Colonic mucosa (tissue), 4 donors: ENCODE results near the gene GNB1. TPM values are rescaled to one million over a fixed set of nuclear protein-coding genes. Genes with fewer than 3 reads are reported as not detected.

Experiments
- DNase-seq: peaks from one replicate; pipeline ENCODE4 v3.0.0-alpha.2; 2020
- H3K27ac ChIP-seq: fragments of 200-600 bp; one replicate; pipeline ENCODE4 v1.8.0; 2021
- H3K27me3 ChIP-seq: fragments of 200-600 bp; one replicate; pipeline ENCODE4 v1.8.0; 2021
- H3K36me3 ChIP-seq: fragments of 200-600 bp; one replicate; pipeline ENCODE4 v1.8.0; 2021
- H3K4me1 ChIP-seq: fragments of 200-600 bp; one replicate; pipeline ENCODE4 v1.8.0; 2021; ENCODE audit warnings: mild to moderate bottlenecking
- H3K4me3 ChIP-seq: fragments of 200-600 bp; one replicate; pipeline ENCODE4 v1.8.0; 2021
- H3K9ac ChIP-seq, 2 donors: one replicate each; pipeline ENCODE4 v1.7.0; 2013; ENCODE audit warnings: control low read depth in 2 of 2, low read depth in 2 of 2, low read length in 2 of 2
- H3K9me3 ChIP-seq: fragments of 200-600 bp; one replicate; pipeline ENCODE4 v1.8.0; 2021
- intact Hi-C: fragments of 100-400 bp; cut with DNase I; formaldehyde crosslinking; loops from one replicate; pipeline ENCODE4 v1.14.1; 2022
- total RNA-seq, 2 donors: library from RNA; stranded (reverse); fragmentation: NEBNext Ultra II Directional in 1 of 2; extraction: Animal tissue kit (Norgen Biotek cat#: 25700) in 1 of 2; gene quantifications; one replicate each; pipeline ENCODE4 v1.2.1, GENCODE V29; 2021
- TF ChIP-seq, protein P1 (sequence below): fragments of 200-600 bp; IDR thresholded peaks from one replicate; pipeline ENCODE4 v1.8.0; 2022; ENCODE audit warnings: antibody characterized with exemption, mild to moderate bottlenecking
- donor health status: healthy.
- donor health status: DM: no; HTN: no; CAD: no.
- donor health status: DM: no; HTN: no; CAD: no.

The GNB1 gene
- total RNA-seq, 2 donors from 2014 or later: 281 to 367 TPM

DNA sequence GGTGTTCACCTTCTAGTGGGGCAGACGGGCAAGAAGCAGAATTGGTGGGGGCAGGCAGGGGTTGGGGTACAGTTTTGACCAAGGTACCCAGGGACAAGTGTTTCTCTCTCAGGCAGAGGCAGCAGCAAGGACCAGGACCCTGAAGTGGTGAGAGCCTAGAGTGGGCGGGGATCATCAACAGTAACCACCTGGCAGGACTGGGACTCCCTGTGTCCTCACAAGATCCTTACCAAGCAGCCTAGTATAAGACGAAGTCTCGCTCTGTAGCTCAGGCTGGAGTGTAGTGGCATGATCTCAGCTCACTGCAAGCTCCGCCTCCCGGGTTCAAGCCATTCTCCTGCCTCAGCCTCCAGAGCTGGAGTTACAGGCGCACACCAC lies 109.4 kb downstream of the GNB1 start:
- H3K27ac ChIP-seq: peak overlapping the region; percentile 94
- intact Hi-C loops: no loop called here
- H3K4me3 ChIP-seq: no peak overlapping the region
- TF ChIP-seq, protein P1, sequence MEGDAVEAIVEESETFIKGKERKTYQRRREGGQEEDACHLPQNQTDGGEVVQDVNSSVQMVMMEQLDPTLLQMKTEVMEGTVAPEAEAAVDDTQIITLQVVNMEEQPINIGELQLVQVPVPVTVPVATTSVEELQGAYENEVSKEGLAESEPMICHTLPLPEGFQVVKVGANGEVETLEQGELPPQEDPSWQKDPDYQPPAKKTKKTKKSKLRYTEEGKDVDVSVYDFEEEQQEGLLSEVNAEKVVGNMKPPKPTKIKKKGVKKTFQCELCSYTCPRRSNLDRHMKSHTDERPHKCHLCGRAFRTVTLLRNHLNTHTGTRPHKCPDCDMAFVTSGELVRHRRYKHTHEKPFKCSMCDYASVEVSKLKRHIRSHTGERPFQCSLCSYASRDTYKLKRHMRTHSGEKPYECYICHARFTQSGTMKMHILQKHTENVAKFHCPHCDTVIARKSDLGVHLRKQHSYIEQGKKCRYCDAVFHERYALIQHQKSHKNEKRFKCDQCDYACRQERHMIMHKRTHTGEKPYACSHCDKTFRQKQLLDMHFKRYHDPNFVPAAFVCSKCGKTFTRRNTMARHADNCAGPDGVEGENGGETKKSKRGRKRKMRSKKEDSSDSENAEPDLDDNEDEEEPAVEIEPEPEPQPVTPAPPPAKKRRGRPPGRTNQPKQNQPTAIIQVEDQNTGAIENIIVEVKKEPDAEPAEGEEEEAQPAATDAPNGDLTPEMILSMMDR: no peak
- no peaks in the 10 kb centered on the region for H3K9me3 ChIP-seq
- no peaks in the 10 kb centered on the region for H3K36me3 ChIP-seq
- no peaks in the 10 kb centered on the region for H3K27me3 ChIP-seq
- H3K9ac ChIP-seq: peak overlapping the region; percentile 75 to 94
- no peak for DNase-seq
- peaks cover 44% of the 10 kb centered on the region for H3K4me1 ChIP-seq

DNA sequence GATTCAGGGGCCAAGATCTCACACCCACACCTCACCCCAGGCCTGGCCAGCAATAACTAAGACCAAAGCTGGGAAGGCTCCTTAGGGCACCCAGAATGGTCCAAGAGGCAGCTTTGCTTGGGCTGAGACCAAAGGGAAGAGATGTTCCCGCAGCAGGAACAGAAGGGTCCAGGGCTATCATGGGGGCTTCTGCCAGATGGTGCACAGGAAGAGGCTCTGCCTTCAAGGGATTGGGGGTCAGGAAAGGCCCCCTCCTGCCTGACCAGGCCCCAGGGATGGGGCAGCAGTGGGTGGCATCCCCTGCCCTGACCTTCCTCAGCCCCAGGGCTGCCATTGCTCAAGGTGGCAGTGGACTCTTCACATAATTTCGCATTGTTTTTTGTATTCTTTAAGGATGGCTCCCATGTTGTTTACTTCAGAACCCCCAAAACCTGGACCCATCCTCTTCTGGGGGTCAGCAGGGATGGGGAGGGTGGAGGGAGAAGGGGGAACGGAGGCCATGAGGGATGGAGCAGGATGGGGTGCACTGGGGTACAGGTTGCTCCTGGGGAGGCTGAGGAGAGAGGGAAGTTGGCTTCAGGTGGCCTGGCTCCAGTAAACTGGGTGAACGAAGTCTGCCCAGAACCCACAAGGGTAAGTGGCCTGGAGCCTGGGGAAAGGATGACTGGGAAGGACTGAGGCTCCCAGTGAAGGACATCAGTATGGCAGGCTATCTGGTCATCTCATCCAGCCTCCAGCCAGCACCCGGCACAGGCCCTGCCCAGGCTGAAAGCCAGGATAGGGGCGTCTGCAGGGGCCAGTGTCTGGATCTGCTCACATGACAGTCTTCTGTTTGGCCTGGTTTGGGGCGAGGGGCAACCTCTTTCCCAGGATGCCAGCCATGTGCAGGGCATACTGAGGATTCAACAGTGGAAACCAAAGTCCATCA lies 110.0 kb downstream of the GNB1 start:
- intact Hi-C loops: no loop called here
- peaks cover 46% of the 10 kb centered on the region for H3K4me1 ChIP-seq
- no peaks in the 10 kb centered on the region for H3K36me3 ChIP-seq
- H3K27ac ChIP-seq: peak overlapping the region; percentile 94
- H3K9me3 ChIP-seq: no peaks in the 10 kb centered on the region
- DNase-seq: no peak
- peak overlapping the region; percentile 44 to 94 for H3K9ac ChIP-seq
- TF ChIP-seq, protein P1: no peak
- no peak overlapping the region for H3K4me3 ChIP-seq
- no peaks in the 10 kb centered on the region for H3K27me3 ChIP-seq

DNA sequence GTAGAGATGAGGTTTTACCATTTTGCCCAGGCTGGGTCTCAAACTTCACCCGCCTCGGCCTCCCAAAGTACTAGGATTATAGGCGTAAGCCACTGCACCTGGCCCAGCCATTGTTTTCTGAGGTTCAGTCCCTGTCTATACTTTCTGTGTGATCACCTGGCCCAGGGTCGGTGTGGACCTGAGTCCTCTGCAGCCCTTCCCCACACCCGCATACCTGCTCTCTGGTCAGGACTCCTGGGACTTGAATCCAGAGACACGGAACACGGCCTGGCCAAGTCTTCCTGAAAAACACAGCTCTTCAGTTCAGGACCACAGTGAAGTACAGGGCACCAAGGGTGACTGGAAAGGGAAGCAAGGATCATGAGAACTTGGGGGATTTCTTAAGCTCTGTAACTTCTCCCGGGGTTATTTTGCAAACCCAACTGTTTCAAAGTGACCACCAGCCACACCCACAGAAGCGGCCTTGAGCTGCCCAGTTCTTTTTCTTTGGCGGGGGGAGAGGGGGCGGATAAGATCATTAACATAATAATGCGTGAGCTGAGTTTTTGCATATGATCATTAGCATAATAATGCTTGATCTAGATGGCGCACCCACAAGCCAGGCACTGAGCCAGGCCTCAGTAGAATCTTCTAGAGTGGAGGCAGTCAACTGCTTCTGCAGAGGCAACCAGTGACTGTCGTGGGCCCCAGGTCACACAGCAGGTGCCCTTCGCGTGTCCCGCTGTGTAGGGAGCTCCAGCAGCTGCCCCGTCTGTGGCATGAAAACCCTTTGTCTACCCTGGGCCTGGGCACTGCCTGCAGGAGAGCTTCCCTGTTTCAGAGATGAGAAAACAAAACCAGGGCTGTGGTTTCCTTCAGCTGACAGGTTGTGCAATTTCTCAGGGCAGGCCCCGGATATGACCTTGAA lies 110.9 kb downstream of the GNB1 start:
- peak overlapping the region; percentile 94 to 97 for H3K9ac ChIP-seq
- TF ChIP-seq, protein P1: no peak

DNA sequence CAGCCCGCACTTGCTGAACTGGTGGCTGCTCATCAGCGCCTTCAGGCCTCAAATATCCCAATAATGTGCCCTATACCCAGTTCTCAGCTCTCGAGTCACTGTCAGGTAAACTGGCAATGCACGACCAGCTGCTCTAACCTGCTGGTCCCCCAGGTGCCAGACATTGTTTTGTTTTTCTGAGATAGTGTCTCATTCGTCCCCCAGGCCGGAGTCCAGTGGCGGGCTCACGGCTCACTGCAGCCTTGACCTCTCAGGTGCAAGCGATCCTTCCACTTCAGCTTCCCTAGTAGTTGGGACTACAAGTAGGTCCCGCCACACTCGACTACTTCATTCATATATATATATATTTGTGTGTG lies 111.6 kb downstream of the GNB1 start:
- Histone ChIP-seq H3K27ac (peak overlapping the region; percentile 94), H3K4me1 (peaks cover 50% of the 10 kb centered on the region), H3K27me3 (no peaks in the 10 kb centered on the region), H3K4me3 (peak overlapping the region; percentile 75), H3K9me3 (no peaks in the 10 kb centered on the region), H3K36me3 (no peaks in the 10 kb centered on the region), H3K9ac (peak overlapping the region; percentile 94 to 97)
- DNase-seq: no peak
- TF ChIP-seq, protein P1: no peak
- intact Hi-C loops: no loop called here

More for the DNA sequence above, 110.9 kb downstream of the GNB1 start:
- Histone ChIP-seq H3K36me3 (no peaks in the 10 kb centered on the region), H3K9me3 (no peaks in the 10 kb centered on the region), H3K4me1 (peaks cover 50% of the 10 kb centered on the region), H3K27ac (peak overlapping the region; percentile 94), H3K27me3 (no peaks in the 10 kb centered on the region), H3K4me3 (peak overlapping the region; percentile 75)
- peak; percentile 86 for DNase-seq
- intact Hi-C loops: no loop called here

DNA sequence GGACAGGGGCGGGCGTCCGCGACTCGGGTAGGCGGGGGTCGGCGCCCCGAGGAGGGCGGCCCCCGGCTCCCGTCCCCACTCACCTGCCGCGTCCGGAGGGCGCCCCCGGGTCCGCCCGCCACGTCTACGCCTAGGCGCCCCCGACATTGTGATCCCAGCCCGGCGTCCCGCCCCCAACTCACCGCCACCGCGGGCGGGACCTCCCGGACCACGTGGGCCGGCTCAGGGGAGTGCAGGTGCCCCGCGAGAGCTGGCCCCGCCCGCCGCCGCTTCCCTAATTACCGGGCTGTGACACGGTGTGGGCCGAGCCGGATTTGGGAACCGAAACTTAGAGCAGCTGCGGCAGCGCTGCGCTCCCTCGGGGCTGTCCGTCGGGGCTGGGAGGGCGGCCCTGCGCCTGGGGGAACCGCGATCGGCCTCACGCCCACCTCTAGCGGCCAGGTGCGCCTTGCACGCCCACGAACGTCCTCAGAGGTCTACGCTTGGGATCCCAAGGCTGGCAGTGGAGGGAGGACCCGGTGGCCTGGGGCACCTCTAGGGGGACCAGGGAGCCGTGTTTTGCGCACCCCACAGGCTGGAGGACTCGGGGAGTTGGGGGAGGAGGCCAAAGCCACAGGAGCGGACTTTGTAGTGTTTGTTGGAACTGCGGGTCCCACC lies 112.1 kb downstream of the GNB1 start:
- TF ChIP-seq, protein P1: no peak
- Histone ChIP-seq H3K27me3 (no peaks in the 10 kb centered on the region), H3K4me3 (peak overlapping the region; percentile 75), H3K9me3 (no peaks in the 10 kb centered on the region), H3K36me3 (no peaks in the 10 kb centered on the region), H3K27ac (peak overlapping the region; percentile 94), H3K9ac (peak overlapping the region; percentile 94 to 97), H3K4me1 (peaks cover 50% of the 10 kb centered on the region)
- intact Hi-C loops: no loop called here
- peak; percentile 93 for DNase-seq
